ENCODE data around the gene GALNT14.
"Not testable (repeated sequence)": the region's sequence is repeated elsewhere in the genome, so short reads cannot be mapped to it uniquely, and the experiment has no call there.

The GALNT14 gene, protein sequence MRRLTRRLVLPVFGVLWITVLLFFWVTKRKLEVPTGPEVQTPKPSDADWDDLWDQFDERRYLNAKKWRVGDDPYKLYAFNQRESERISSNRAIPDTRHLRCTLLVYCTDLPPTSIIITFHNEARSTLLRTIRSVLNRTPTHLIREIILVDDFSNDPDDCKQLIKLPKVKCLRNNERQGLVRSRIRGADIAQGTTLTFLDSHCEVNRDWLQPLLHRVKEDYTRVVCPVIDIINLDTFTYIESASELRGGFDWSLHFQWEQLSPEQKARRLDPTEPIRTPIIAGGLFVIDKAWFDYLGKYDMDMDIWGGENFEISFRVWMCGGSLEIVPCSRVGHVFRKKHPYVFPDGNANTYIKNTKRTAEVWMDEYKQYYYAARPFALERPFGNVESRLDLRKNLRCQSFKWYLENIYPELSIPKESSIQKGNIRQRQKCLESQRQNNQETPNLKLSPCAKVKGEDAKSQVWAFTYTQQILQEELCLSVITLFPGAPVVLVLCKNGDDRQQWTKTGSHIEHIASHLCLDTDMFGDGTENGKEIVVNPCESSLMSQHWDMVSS

GRCh38 chr2:31138037-31138962 lies at the start of gene GALNT14:
Gene GALNT14 (minus strand): TSS chr2:31138440. CDS start chr2:31138086, 354 bp downstream.
- H3K4me3 ChIP-seq (ENCODE audit: low read depth, low read length): peak within 1 kb of the TSS; percentile 47

- no peak overlapping the region for H3K4me3 ChIP-seq (ENCODE audit: low read depth, low read length)
Measured at GRCh38 chr2:31187166-31187565, 48.9 kb upstream of the GALNT14 start.

DNA sequence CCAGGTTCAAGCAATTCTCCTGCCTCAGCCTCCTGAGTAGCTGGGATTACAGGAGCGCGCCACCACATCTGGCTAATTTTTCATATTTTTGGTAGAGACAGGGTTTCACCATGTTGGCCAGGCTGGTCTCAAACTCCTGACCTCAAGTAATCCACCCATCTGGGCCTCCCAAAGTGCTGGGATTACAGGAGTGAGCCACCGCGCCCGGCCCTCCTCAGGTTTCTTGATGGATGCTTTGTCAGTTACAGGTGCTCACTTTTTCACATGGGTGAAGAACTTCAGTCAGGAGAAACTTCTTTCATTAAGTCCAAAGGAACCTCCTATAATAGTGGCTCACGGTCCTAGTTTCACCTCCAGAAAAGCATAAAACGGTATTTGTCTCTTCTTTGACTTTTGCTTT lies 45.7 kb upstream of the GALNT14 start:
- not testable (repeated sequence) for H3K4me3 ChIP-seq (ENCODE audit: low read depth, low read length)

DNA sequence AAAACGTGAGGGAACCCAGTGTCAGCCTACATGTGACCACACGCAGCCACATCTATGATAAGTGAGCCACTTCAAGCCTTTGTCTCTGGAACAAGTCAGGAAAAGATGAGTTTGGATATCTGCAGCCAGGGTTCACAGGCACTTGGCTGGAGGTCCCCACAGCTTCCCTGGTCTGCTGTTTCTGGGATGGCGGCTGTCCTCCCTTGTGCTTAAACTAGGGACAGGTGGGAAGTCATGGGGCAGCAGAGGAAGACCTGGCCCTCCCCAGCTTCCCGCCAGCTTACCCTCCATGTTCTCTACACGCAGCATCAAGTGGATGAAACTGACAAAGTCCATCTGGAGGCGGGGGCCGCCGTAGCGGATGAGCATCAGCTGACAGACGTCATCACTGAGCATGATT lies 38.5 kb upstream of the GALNT14 start:
- H3K4me3 ChIP-seq (ENCODE audit: low read depth, low read length): no peak overlapping the region

GRCh38 chr2:31171142-31171541 lies 32.9 kb upstream of the GALNT14 start:
- H3K4me3 ChIP-seq (ENCODE audit: low read depth, low read length): no peak overlapping the region

DNA sequence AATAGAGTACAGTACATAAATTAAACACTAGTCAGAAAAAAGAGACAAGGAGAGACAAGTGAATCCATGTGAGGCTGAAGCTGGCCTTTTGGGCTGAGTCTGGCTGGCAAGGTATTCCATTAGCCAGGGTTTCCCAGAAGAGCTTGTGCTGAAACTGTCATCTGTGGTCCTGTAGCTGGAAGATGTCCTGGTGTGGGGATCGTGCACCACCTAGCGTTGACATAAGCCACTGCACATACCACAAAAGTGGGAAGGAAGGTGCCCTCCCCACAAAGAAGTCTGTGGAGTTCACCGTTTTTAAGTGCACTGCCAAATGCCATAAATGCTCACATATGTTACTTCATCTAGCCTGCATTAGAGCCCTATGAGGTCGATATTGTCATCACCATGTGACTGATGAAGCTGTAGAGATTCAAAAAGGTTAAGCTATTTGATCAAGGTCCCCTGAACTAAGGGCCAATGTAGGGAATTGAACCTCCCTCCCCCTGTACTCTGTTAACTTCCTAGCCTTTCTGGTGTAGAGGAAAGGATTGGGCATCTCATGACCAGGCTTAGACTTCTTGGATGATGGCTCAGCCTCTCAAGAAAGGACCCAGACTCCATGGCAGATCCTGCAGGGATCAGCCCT lies 31.9 kb upstream of the GALNT14 start:
- H3K4me3 ChIP-seq (ENCODE audit: low read depth, low read length): no peak overlapping the region

DNA sequence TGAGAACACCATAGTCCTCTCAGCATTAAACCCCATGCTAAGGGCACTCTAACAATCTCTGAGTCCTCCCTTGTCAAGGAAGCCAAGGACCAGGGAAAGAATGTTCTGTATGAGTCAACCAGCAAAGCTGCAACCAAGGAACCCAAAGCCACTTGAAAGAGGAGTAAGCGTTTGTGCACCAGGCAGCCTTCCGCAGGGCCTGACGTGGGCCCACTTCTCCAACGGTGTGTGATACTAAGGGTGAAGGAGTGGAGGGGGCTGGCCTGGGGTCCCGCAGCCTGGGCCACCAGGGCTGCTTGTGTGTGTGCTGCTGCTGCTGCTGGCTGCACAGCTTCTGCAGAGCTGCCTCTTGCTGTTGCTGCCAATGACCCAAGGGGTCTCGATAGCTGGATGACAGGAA lies 30.1 kb upstream of the GALNT14 start:
- H3K4me3 ChIP-seq (ENCODE audit: low read depth, low read length): no peak overlapping the region

GRCh38 chr2:31166925-31167324 lies 28.7 kb upstream of the GALNT14 start:
- H3K4me3 ChIP-seq (ENCODE audit: low read depth, low read length): no peak overlapping the region

DNA sequence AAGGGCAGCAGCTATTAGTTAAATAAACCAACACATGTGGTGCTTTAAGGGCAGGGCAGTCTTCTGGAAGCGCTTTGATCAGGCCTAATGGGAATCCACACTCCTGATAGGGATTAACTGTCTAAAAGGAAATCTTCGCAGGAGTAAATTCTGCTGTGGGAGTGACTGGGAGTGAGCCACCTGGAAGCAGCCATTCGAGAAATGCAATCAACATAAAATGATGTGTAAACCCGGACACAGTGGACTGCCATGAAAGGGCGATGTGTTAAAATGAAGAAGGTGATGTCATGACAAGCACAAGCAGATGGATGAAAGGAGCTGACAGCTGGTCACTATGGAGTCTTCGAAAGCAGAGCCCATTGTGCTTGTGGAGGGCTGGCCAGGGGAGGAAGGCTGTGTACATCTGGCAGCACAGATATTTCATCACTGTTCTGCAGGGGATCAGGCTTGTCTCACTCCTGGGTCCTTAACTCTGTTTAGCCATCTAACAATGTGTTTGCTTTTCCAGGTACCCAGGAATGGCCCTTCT lies 24.8 kb upstream of the GALNT14 start:
- no peak overlapping the region for H3K4me3 ChIP-seq (ENCODE audit: low read depth, low read length)

DNA sequence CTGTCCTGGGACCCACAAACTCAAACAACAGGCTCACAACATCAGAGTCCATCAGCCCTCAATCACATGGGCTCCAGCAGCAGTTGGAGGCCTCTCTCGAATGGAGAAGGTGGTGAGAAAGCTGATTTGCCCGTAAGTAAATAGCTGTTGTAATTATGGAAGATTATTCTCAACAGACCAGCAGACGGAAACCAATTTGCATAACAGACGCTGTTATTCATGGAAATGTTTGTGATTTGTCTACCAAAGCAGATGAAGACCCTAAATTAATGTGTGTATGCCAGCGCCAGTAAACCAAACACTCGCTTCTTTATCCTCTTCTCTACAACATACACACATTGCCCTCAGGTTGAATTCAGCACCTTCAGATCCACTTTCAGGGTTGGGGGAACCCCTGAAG lies 23.4 kb upstream of the GALNT14 start:
- no peak overlapping the region for H3K4me3 ChIP-seq (ENCODE audit: low read depth, low read length)

GRCh38 chr2:31151501-31151900 lies 13.3 kb upstream of the GALNT14 start:
- H3K4me3 ChIP-seq (ENCODE audit: low read depth, low read length): no peak overlapping the region

DNA sequence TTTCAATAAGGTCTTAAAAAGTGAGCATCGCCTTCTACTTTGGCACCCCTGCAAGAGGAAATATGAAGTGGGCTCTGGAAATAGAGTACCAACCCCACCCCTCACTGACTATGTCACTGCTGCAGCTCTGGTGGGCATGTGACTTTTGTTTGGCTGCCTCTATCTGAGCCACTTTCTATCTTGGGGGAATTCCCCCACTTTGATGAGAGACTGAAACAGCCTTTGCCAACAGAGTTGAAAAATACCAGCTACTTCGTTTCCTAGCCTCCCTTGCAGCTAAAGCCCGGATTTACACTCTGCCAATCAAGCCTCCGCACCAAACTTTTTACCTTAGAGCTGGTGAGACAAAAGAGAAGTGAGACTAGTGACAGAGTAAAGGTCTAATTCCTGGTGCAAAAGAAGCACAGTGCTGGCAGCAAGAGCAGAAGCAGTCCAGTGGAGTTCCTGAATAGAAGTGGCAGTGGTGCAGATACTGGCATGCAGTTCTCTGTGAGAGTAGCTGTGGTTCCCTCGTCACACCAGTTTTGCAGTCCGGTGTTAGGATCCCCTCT lies 12.0 kb upstream of the GALNT14 start:
- H3K4me3 ChIP-seq (ENCODE audit: low read depth, low read length): no peak overlapping the region

DNA sequence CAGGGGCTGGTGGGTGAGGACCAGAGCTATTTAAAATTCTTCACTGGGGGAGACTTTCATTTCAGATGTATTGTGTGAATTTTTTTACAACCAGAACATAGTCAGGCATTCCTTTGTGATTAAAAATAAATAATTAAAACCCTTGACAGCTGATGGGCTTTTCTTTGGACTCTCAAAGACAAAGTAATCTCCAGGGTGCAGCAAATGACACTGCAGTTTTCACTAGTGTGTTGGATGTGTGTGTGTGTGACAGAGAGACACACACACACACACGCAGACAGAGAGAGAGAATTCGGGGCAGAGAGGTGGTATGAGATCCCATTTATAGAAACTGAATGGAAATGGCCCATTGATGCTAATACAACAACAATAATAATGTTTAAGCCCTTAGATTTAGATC lies 10.3 kb upstream of the GALNT14 start:
- H3K4me3 ChIP-seq (ENCODE audit: low read depth, low read length): no peak overlapping the region

DNA sequence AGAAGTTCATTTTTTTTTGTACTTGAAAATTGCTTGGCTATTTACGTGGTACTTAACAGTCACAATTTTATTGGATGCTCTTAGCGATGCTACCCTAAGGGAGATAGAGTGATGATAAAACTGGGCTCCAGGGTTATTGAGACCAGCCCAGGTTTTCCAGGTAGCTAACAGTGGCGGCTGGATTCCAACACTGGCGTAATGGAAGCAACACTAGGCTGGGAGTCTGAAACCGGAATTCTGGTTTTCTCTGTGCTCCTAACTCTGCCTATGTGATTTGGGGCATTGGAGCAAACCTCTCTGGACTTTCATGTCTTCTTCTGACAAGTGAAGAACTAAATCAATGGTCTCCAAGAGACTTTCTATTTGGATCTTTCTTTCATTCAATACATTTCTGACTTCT lies 9.4 kb upstream of the GALNT14 start:
- no peak overlapping the region for H3K4me3 ChIP-seq (ENCODE audit: low read depth, low read length)

DNA sequence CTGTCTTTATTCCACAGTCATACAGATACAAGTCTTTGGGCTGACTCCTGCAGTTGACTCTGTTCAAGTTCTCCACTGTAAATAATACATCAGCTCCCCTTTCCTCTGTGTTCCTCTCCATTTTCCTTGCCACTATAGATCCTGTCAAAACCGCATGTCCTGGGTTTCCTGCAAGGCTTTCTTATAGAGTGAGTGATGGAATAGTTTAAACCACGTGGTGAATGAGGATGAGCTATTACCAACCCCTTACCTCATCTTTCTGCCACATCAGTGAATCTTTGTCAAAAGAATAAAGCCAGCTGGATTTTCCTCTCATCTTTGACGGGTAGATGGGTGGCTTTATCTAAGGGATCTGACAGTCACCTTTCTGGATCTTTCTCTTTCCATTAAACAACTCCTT lies 3.9 kb upstream of the GALNT14 start:
- H3K4me3 ChIP-seq (ENCODE audit: low read depth, low read length): no peak overlapping the region

DNA sequence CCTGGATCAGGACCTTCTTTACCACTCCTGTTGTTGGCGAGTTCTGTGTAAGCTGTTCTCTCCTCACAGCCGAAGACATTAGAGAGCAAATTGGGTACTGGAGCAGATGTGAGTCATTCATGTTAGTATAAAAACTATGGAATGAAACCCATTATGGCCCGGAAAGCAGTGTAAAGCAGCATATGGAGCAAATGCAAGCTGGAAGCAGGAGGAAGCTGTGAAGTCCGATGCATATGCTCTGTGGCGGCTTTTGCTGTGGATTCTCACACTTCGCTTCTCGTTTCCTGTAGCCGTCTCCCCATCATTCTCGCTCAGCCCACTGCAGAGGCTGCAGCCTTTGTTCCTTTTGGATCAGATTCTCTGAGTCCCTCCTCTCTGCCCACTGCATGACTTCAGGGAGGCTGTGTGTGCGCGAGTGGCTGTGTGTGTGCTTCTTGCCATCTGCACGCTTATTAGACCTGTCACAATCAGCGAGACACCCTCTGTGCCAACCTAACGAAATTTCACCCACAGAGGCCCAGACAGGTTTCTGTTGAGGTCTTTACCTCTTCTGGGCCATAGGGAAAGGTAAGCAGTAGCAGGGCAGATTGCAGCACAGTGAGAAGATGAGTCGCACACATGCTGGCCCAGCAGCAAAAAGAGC lies 3.3 kb upstream of the GALNT14 start:
- H3K4me3 ChIP-seq (ENCODE audit: low read depth, low read length): no peak overlapping the region

- H3K4me3 ChIP-seq (ENCODE audit: low read depth, low read length): no peak overlapping the region
Measured at GRCh38 chr2:31140151-31140550, 1.9 kb upstream of the GALNT14 start.

GRCh38 chr2:31139671-31140070 lies 1.4 kb upstream of the GALNT14 start:
- no peak overlapping the region for H3K4me3 ChIP-seq (ENCODE audit: low read depth, low read length)

GRCh38 chr2:31137211-31138036 lies 816 bp downstream of the GALNT14 start:
- peak overlapping the region; percentile 47 for H3K4me3 ChIP-seq (ENCODE audit: low read depth, low read length)
